Stimulated activated memory B cell treated with anti-CD40 and anti-IgM and Interleukin-4, amounts not matched to agents 10 μg/mL and 1 μg/mL and 100 μg/mL, for 72 hours (primary cell): Measurements from ENCODE around the gene DUOX2.
"Not testable (repeated sequence)": the region's sequence is repeated elsewhere in the genome, so short reads cannot be mapped to it uniquely, and the experiment has no call there.

Experiments
- ATAC-seq: fragments of 150-1000 bp; cut with Tn5 transposase; 2 replicates; pipeline ENCODE4 v1.10.0; 2021
- H3K27ac Mint-ChIP-seq: one replicate; pipeline ENCODE4 v1.8.0; 2022; ENCODE audit warnings: mild to moderate bottlenecking, mixed read lengths
- H3K27me3 Mint-ChIP-seq: one replicate; pipeline ENCODE4 v1.8.0; 2022; ENCODE audit warnings: mixed read lengths
- H3K36me3 Mint-ChIP-seq: one replicate; pipeline ENCODE4 v1.8.0; 2022; ENCODE audit warnings: mixed read lengths
- H3K4me1 Mint-ChIP-seq: one replicate; pipeline ENCODE4 v1.8.0; 2022; ENCODE audit warnings: mixed read lengths
- H3K4me3 Mint-ChIP-seq: one replicate; pipeline ENCODE4 v1.8.0; 2022; ENCODE audit warnings: mild to moderate bottlenecking, moderate library complexity, mixed read lengths
- H3K9me3 Mint-ChIP-seq: one replicate; pipeline ENCODE4 v1.8.0; 2022; ENCODE audit warnings: mixed read lengths

The DUOX2 gene

DNA sequence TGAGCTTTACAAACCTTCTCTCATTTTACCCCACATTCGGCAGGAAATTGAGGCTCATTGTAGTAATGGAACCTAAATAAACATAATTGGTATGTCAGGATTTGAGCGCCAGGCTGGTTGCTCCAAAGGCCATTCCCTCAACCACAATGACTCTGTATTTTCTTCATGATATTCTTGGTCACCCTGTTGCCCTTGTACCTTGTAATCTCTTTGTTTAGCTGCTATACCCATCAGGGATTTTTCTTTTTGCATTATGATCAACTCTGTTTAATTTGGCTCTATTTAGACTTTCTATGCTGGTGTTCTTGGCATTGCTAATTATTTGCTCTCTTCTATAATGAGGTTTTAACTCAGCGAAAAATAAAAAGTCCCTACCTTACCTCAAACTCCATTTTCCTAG lies 29.8 kb downstream of the DUOX2 start:
- H3K27me3 Mint-ChIP-seq: peaks cover 20% of the 10 kb centered on the region
- H3K36me3 Mint-ChIP-seq: no peaks in the 10 kb centered on the region
- H3K4me3 Mint-ChIP-seq: no peak overlapping the region
- no peak overlapping the region for H3K27ac Mint-ChIP-seq
- H3K9me3 Mint-ChIP-seq: no peaks in the 10 kb centered on the region
- ATAC-seq: no peak
- no peaks in the 10 kb centered on the region for H3K4me1 Mint-ChIP-seq

DNA sequence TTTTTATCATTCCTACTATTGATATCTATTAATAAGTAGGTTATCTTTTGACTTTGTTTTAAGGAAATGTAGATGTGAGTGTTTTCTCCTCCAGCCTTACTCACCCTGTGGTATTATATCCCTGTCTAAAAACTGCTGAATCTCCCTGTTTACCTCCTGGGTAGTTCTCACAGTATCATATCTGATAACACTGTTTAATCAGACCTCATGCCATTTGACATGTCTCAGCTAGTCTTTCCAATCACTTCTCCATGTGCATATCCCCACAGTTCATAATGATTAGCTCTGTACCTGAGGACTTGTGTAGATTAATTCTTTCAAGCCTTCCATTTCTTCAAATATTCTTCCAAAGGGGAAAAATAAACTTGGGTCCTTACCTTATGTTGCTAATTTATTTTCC lies 30.7 kb downstream of the DUOX2 start:
- Mint-ChIP-seq H3K4me3 (no peak overlapping the region), H3K9me3 (no peaks in the 10 kb centered on the region), H3K36me3 (no peaks in the 10 kb centered on the region), H3K27ac (no peak overlapping the region), H3K4me1 (no peaks in the 10 kb centered on the region), H3K27me3 (peaks cover 20% of the 10 kb centered on the region)
- ATAC-seq: no peak

DNA sequence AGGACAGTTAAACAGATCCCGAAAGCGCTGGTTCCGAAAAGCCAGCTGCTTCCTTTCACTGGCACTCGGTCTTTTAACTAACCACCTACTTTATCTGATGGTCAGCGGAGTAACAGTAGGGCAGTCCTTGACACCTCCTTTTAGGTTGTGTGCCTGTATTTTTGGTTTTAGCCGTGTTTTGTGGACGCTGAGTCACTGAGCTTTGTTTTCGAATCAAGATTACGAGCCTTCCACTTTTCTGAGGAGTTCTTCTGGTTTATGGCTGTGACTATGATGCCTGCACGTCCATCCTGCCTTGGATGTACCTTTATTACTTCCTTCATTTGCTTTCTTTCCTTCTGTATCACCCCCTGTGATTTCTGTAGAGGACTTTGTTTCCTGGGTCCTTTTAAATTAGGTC lies 31.6 kb downstream of the DUOX2 start:
- H3K9me3 Mint-ChIP-seq, ATAC-seq, H3K4me3 Mint-ChIP-seq: not testable (repeated sequence)

DNA sequence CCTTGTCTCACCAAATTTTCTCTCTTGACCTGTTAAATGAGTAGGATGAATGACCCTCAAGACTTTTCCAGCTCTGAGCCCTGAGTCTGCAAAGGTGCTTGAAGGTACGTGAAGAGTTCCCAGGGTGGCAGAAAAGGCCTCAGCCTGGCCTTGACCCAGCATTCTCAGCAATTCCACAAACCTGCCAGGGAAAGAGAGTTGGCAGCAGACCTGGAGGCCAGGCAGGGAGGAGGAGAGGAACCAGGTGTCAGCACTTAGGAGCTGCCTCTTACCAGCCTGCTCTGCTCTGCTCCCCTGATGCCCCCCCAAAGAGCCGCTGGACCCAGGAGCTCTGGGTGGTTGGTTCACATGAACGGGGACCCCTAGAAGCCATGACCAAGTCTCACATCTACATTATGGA lies 33.4 kb downstream of the DUOX2 start:
- not testable (repeated sequence) for H3K27ac Mint-ChIP-seq

More for the DNA sequence above, 31.6 kb downstream of the DUOX2 start:
- not testable (repeated sequence) for H3K27ac Mint-ChIP-seq, H3K36me3 Mint-ChIP-seq, H3K4me1 Mint-ChIP-seq
- peaks cover 20% of the 10 kb centered on the region for H3K27me3 Mint-ChIP-seq

GRCh38 chr15:45079628-45080246 lies 34.2 kb downstream of the DUOX2 start:
- not testable (repeated sequence) for H3K4me3 Mint-ChIP-seq, H3K9me3 Mint-ChIP-seq, H3K27ac Mint-ChIP-seq, H3K4me1 Mint-ChIP-seq, H3K36me3 Mint-ChIP-seq, ATAC-seq
- peaks cover 12% of the 10 kb centered on the region for H3K27me3 Mint-ChIP-seq

More for the DNA sequence above, 33.4 kb downstream of the DUOX2 start:
- H3K4me3 Mint-ChIP-seq, H3K4me1 Mint-ChIP-seq, ATAC-seq, H3K9me3 Mint-ChIP-seq, H3K36me3 Mint-ChIP-seq: not testable (repeated sequence)
- H3K27me3 Mint-ChIP-seq: peaks cover 12% of the 10 kb centered on the region

DNA sequence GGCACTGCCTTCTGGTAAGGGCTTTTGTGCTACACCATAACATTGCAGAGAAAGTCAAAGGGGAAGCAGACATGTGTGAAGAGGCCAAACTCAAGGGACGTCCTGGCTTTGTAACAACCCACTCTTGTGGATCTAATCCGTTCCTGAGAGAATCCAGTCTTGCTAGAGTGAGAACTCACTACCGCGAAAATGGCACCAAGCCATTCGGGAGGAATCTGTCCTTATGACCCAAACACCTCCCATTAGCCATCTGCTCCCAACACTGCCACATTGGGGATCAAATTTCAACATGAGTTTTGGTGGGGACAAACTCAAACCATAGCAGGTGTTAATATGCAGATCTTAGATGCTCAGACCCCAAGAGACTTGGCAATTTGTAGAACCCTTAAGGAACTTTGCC lies 34.8 kb downstream of the DUOX2 start:
- H3K9me3 Mint-ChIP-seq, ATAC-seq, H3K36me3 Mint-ChIP-seq, H3K4me3 Mint-ChIP-seq, H3K4me1 Mint-ChIP-seq, H3K27ac Mint-ChIP-seq: not testable (repeated sequence)
- H3K27me3 Mint-ChIP-seq: peaks cover 12% of the 10 kb centered on the region

DNA sequence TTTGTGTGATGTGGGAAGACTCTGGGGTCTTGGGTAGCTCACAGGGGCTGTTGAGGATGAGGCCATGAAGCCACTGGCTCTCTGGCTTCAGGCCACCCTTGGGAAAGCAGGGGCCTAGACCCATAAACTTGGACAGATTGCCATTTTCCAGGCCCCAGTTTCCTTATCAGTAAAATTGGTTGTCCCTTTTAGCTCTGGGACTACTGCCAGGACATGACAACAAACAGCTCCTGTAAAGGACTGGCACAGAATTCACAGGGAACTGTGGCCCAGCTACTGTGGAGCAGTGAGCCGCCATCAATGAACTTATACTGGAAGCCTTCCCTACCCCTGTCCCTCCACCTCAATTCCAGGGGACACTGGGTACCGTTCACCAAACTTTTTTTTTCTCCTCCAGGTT lies 36.6 kb downstream of the DUOX2 start:
- H3K4me1 Mint-ChIP-seq, H3K27me3 Mint-ChIP-seq, H3K36me3 Mint-ChIP-seq, H3K27ac Mint-ChIP-seq, H3K9me3 Mint-ChIP-seq, ATAC-seq, H3K4me3 Mint-ChIP-seq: not testable (repeated sequence)

DNA sequence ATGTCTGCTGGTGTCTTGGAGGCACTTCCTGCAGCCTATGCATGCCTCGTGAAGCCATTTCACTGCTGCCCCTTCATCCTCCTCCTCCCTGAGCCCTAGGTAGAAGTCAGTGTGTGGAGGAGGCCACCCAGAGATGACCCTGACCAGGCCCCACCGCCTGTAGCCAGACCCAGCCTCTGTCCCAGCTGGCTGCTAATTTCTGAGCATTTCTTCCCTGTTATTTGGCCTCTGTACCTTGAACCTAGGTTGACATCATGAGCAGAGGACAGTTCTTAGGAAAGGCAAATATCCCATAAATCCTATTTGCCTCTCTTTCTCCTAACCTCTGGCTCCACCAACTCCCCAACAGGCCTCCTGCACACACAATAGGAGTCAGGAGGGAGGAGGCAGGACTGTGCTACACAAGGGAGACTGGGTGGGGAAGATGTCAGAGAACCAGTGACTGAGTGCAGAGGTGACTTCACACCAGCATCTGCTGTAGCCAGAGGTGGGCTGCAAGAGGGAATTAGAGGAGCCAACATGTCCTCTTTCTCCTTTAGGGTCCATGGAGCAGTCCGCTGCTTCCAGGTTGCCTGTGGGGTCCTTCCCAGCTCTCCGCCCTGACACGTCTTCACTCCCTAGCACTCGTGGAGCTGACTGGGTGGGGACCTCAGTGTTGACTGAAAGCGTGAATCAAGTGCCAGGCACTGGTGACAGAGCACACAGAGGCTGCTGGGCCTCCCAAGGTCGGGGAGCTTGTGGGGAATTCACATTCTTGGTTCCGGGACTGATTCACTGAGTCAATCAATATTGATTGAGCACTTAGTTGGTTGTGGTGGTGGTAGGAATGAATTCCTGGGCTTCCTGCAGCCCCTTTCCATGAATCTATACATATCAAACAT lies 38.3 kb downstream of the DUOX2 start:
- H3K4me3 Mint-ChIP-seq, H3K4me1 Mint-ChIP-seq, H3K27ac Mint-ChIP-seq, H3K27me3 Mint-ChIP-seq, H3K36me3 Mint-ChIP-seq, ATAC-seq, H3K9me3 Mint-ChIP-seq: not testable (repeated sequence)

DNA sequence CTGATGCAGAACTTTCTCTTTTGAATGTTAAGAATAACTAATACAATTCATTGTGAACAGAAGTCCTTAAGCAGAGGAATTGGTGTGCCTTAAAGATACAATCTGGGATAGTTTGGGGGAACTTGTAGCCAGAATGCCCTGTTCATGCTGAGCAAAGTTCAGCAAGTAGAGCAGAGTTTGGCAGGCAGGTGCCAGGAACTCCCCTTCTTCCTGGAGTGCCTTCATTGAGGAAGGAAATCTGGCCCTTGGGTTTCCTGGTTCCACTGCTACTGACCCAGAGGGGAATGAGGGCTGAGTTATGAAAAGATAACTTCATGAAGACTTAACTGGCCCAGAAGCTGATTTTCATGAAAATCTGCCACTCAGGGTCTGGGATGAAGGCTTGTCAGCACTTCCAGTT lies 40.4 kb downstream of the DUOX2 start:
- not testable (repeated sequence) for H3K4me1 Mint-ChIP-seq, H3K27me3 Mint-ChIP-seq, H3K27ac Mint-ChIP-seq, ATAC-seq, H3K4me3 Mint-ChIP-seq, H3K9me3 Mint-ChIP-seq
- H3K36me3 Mint-ChIP-seq: peaks cover 11% of the 10 kb centered on the region

DNA sequence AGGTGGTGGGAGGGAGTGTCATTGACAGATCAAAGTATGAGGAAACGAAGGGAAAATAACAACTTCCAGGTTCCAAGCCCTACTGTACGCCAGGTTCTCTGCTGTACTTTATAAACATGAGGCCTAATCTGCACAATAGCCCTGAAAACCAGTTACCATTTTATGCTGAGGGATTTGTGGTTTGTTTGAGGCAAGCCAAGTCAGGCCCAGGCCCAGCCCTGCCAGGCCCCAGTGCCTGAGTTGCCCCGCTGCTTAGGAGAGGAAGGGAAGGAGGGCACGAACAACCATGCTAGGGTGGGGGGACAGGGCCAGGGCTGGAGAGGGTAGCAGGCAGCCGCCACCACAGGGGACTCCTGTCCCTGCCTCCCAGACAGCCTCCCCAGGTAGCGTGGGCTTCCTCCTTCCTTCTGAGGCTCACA lies 44.0 kb downstream of the DUOX2 start:
- not testable (repeated sequence) for H3K27me3 Mint-ChIP-seq, ATAC-seq, H3K4me3 Mint-ChIP-seq, H3K4me1 Mint-ChIP-seq, H3K9me3 Mint-ChIP-seq, H3K27ac Mint-ChIP-seq
- H3K36me3 Mint-ChIP-seq: peaks cover 23% of the 10 kb centered on the region

DNA sequence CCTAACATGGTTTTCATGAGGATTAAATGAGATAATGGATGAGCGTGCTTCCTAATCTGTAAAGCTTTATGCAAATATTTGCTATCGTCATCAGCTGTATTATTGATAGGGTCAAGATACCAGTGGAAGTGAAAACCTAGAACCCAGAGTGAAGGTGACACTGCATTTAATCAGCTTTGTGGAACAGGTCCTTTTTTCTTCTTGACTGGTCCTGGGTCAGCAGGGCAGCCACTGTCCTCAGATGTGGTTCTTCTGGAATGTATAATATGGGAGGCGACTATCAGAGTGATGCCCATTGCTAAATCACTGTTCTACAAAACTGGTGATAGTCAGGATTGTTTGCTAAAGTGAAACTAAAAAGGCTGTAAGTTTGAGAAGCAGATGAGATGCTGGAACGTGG lies 49.6 kb downstream of the DUOX2 start:
- H3K4me3 Mint-ChIP-seq: no peak overlapping the region
- H3K4me1 Mint-ChIP-seq: peaks cover 13% of the 10 kb centered on the region
- no peaks in the 10 kb centered on the region for H3K27me3 Mint-ChIP-seq
- peaks cover 40% of the 10 kb centered on the region for H3K36me3 Mint-ChIP-seq
- no peak overlapping the region for H3K27ac Mint-ChIP-seq
- H3K9me3 Mint-ChIP-seq: no peaks in the 10 kb centered on the region
- no peak for ATAC-seq

DNA sequence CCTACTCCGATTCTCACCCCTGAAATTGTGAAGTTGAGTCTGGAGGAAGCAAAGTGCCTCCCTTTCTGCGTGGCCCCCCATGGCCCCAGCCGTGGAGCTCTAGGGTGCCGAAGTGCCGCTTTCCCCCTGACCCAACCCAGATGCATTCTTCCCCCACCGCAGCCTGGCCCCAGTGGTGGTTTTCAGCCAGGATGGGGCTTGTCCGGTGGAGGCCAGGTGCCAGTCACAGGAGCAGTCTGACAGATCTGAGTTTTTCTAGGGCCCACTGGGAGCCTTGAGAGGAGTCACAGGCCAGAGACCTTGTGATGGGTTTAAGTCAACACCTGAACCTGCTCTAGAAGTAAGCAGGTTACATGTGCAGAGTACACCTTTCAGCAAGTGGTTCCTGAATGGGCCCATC lies 51.7 kb downstream of the DUOX2 start:
- H3K9me3 Mint-ChIP-seq, H3K27me3 Mint-ChIP-seq, ATAC-seq, H3K27ac Mint-ChIP-seq, H3K4me3 Mint-ChIP-seq: not testable (repeated sequence)
- Mint-ChIP-seq H3K36me3 (peaks cover 37% of the 10 kb centered on the region), H3K4me1 (peaks cover 13% of the 10 kb centered on the region)

GRCh38 chr15:45058690-45059675 lies 55.0 kb downstream of the DUOX2 start:
- H3K27me3 Mint-ChIP-seq, ATAC-seq, H3K27ac Mint-ChIP-seq: not testable (repeated sequence)

DNA sequence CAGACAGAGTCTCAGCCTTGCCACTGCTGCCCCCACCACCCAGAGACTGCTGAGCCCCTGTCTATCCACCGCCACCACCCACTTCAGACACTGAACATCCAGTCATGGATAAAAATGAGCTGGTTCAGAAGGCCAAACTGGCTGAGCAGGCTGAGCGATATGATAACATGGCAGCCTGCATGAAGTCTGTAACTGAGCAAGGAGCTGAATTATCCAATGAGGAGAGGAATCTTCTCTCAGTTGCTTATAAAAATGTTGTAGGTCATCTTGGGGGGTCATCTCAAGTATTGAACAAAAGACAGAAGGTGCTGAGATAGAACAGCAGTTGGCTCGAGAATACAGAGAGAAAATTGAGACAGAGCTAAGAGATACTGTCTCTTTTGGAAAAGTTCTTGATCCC lies 61.3 kb downstream of the DUOX2 start:
- H3K27me3 Mint-ChIP-seq, ATAC-seq, H3K4me3 Mint-ChIP-seq, H3K27ac Mint-ChIP-seq, H3K9me3 Mint-ChIP-seq: not testable (repeated sequence)
- Mint-ChIP-seq H3K36me3 (peaks cover 26% of the 10 kb centered on the region), H3K4me1 (peaks cover 14% of the 10 kb centered on the region)

More at GRCh38 chr15:45058690-45059675, 55.0 kb downstream of the DUOX2 start:
- Mint-ChIP-seq H3K4me1 (peaks cover 13% of the 10 kb centered on the region), H3K36me3 (peaks cover 32% of the 10 kb centered on the region)
- not testable (repeated sequence) for H3K9me3 Mint-ChIP-seq, H3K4me3 Mint-ChIP-seq

DNA sequence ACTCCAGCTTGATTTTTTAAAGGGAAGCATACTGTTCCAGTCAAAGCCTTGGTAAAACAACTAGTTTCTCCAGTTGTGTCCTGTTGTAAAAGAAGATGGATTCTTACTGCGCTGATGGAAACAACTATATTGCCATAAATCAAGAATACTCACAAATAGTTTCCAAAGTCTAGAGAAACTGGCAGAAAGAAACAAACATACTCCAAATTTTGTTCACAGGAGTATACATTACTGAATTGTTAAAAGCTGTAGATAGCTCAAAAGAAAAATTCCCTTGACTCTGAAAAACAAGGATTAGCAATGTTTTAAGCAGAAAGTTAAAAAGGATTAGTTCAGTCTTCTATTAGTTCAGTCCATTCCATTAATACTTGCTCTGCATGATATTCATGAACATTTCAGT lies 63.4 kb downstream of the DUOX2 start:
- peaks cover 28% of the 10 kb centered on the region for H3K36me3 Mint-ChIP-seq
- no peak overlapping the region for H3K4me3 Mint-ChIP-seq
- no peak overlapping the region for H3K27ac Mint-ChIP-seq
- ATAC-seq: no peak
- peaks cover 14% of the 10 kb centered on the region for H3K4me1 Mint-ChIP-seq
- peaks cover 2% of the 10 kb centered on the region for H3K9me3 Mint-ChIP-seq
- H3K27me3 Mint-ChIP-seq: no peaks in the 10 kb centered on the region
